ENCODE data around the gene RAD23A.

Gene RAD23A

DNA sequence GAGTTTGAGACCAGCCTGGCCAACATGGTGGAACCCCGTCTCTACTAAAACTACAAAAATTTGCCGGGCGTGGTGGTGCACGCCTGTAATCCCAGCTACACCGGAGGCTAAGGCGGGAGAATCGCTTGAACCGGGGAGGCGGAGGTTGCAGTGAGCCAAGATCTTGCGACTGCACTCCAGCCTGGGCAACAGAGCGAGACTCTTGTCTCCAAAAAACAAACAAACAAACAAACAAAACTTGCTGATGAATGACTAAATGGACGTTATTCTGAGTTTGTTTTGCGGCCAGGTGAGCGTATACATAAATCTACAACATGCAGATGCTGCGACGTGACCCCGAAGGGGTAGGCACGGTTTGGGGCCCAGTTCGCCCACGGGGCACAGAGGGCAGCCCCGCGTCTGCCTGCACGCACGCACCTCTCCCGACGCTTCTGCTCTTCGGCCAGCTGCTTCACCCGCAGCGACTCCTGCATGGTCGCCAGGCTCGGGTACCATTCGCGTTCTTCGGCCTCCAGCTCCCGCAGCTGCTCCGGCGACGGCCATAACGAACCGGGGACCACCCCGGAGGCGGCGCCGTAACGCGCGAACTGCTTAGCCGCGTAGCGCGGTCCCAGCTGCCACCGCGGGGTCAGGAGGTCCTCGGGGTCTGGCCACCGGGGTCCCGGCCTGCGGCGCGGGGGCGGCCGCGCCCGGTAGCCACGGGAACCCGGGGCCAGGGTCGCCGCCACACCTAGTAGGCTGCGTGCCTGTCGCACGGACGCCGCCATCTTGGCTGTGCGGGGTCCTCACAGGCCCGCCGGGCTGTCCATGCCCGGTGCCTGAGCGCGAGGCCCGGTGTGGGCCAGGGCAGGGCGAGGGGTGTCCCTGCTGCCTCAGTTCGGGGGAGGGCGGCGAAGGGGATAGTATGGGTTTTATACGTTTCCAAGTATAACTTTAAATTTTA, 11.1 kb downstream of the RAD23A start, which contains the start of gene GADD45GIP1 (continued):
- TF ChIP-seq, protein P1, sequence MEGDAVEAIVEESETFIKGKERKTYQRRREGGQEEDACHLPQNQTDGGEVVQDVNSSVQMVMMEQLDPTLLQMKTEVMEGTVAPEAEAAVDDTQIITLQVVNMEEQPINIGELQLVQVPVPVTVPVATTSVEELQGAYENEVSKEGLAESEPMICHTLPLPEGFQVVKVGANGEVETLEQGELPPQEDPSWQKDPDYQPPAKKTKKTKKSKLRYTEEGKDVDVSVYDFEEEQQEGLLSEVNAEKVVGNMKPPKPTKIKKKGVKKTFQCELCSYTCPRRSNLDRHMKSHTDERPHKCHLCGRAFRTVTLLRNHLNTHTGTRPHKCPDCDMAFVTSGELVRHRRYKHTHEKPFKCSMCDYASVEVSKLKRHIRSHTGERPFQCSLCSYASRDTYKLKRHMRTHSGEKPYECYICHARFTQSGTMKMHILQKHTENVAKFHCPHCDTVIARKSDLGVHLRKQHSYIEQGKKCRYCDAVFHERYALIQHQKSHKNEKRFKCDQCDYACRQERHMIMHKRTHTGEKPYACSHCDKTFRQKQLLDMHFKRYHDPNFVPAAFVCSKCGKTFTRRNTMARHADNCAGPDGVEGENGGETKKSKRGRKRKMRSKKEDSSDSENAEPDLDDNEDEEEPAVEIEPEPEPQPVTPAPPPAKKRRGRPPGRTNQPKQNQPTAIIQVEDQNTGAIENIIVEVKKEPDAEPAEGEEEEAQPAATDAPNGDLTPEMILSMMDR (tag by site-specific recombination; IDR thresholded peaks at IDR 0.05): no peak
- TF ChIP-seq ZNF558 (tag by site-specific recombination; IDR thresholded peaks at IDR 0.05): no peak
- TF ChIP-seq KLF8 (tag by site-specific recombination; IDR thresholded peaks at IDR 0.05): peak; percentile 41; the same call in 1 of the 2 replicates
- no peak for TF ChIP-seq ZSCAN23 (tag by site-specific recombination; IDR thresholded peaks at IDR 0.05)
- TF ChIP-seq ZBTB1 (tag by site-specific recombination; IDR thresholded peaks at IDR 0.05): no peak
- no peak for TF ChIP-seq ZNF548 (tag by site-specific recombination; IDR thresholded peaks at IDR 0.05)
- TF ChIP-seq ZNF473 (tag by site-specific recombination; IDR thresholded peaks at IDR 0.05): no peak
- TF ChIP-seq ZNF10 (tag by site-specific recombination; IDR thresholded peaks at IDR 0.05): peak; percentile 30; the same call in 1 of the 2 replicates
- TF ChIP-seq ZFHX2 (tag by site-specific recombination; conservative IDR thresholded peaks at IDR 0.05): peak; percentile 57
- TF ChIP-seq, protein P2, sequence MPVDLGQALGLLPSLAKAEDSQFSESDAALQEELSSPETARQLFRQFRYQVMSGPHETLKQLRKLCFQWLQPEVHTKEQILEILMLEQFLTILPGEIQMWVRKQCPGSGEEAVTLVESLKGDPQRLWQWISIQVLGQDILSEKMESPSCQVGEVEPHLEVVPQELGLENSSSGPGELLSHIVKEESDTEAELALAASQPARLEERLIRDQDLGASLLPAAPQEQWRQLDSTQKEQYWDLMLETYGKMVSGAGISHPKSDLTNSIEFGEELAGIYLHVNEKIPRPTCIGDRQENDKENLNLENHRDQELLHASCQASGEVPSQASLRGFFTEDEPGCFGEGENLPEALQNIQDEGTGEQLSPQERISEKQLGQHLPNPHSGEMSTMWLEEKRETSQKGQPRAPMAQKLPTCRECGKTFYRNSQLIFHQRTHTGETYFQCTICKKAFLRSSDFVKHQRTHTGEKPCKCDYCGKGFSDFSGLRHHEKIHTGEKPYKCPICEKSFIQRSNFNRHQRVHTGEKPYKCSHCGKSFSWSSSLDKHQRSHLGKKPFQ (tag by site-specific recombination; IDR thresholded peaks at IDR 0.05): no peak
- no peak for TF ChIP-seq OSR2 (tag by site-specific recombination; IDR thresholded peaks at IDR 0.05)
- no peak for TF ChIP-seq ZNF202 (tag by site-specific recombination; IDR thresholded peaks at IDR 0.05; ENCODE audit: borderline replicate concordance)
- no peak for TF ChIP-seq GFI1B (tag by site-specific recombination; IDR thresholded peaks at IDR 0.05)
- no peak for TF ChIP-seq ZNF138 (tag by site-specific recombination; IDR thresholded peaks at IDR 0.05; ENCODE audit: borderline replicate concordance)
- no peak for TF ChIP-seq ZNF175 (tag by site-specific recombination; IDR thresholded peaks at IDR 0.05)
- TF ChIP-seq, protein P3, sequence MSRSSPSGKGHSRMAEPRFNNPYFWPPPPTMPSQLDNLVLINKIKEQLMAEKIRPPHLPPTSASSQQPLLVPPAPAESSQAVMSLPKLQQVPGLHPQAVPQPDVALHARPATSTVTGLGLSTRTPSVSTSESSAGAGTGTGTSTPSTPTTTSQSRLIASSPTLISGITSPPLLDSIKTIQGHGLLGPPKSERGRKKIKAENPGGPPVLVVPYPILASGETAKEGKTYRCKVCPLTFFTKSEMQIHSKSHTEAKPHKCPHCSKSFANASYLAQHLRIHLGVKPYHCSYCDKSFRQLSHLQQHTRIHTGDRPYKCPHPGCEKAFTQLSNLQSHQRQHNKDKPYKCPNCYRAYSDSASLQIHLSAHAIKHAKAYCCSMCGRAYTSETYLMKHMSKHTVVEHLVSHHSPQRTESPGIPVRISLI (tag by site-specific recombination; IDR thresholded peaks at IDR 0.05): no peak
- no peak for TF ChIP-seq ZNF133 (tag by site-specific recombination; IDR thresholded peaks at IDR 0.05)
- TF ChIP-seq ZNF48 (tag by site-specific recombination; IDR thresholded peaks at IDR 0.05): no peak
- no peak for TF ChIP-seq HOXA7 (CRISPR knock-in tag; IDR thresholded peaks at IDR 0.05; ENCODE audit: borderline replicate concordance)
- TF ChIP-seq, protein P4, sequence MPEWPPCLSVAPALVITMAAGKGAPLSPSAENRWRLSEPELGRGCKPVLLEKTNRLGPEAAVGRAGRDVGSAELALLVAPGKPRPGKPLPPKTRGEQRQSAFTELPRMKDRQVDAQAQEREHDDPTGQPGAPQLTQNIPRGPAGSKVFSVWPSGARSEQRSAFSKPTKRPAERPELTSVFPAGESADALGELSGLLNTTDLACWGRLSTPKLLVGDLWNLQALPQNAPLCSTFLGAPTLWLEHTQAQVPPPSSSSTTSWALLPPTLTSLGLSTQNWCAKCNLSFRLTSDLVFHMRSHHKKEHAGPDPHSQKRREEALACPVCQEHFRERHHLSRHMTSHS (tag by site-specific recombination; IDR thresholded peaks at IDR 0.05): no peak
- peak; percentile 79 for TF ChIP-seq ZSCAN30 (tag by site-specific recombination; IDR thresholded peaks at IDR 0.05)
- peak; percentile 99 for TF ChIP-seq ZNF121 (tag by site-specific recombination; IDR thresholded peaks at IDR 0.05)
- TF ChIP-seq ZNF664 (tag by site-specific recombination; IDR thresholded peaks at IDR 0.05): no peak
- no peak for TF ChIP-seq ZNF701 (tag by site-specific recombination; IDR thresholded peaks at IDR 0.05)
- TF ChIP-seq, protein P5, sequence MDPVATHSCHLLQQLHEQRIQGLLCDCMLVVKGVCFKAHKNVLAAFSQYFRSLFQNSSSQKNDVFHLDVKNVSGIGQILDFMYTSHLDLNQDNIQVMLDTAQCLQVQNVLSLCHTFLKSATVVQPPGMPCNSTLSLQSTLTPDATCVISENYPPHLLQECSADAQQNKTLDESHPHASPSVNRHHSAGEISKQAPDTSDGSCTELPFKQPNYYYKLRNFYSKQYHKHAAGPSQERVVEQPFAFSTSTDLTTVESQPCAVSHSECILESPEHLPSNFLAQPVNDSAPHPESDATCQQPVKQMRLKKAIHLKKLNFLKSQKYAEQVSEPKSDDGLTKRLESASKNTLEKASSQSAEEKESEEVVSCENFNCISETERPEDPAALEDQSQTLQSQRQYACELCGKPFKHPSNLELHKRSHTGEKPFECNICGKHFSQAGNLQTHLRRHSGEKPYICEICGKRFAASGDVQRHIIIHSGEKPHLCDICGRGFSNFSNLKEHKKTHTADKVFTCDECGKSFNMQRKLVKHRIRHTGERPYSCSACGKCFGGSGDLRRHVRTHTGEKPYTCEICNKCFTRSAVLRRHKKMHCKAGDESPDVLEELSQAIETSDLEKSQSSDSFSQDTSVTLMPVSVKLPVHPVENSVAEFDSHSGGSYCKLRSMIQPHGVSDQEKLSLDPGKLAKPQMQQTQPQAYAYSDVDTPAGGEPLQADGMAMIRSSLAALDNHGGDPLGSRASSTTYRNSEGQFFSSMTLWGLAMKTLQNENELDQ (tag by site-specific recombination; IDR thresholded peaks at IDR 0.05; ENCODE audit: low read depth): no peak
- TF ChIP-seq PRDM1 (tag by site-specific recombination; IDR thresholded peaks at IDR 0.05): no peak
- no peak for TF ChIP-seq ZNF19 (tag by site-specific recombination; IDR thresholded peaks at IDR 0.05; ENCODE audit: low read depth)
- no peak for TF ChIP-seq ZBTB21 (tag by site-specific recombination; IDR thresholded peaks at IDR 0.05)
- peak; percentile 72 for TF ChIP-seq ZBTB17 (tag by site-specific recombination; IDR thresholded peaks at IDR 0.05)
- peak; percentile 10; the same call in 1 of the 2 replicates for TF ChIP-seq KLF16 (tag by site-specific recombination; IDR thresholded peaks at IDR 0.05)
- TF ChIP-seq, protein P6, sequence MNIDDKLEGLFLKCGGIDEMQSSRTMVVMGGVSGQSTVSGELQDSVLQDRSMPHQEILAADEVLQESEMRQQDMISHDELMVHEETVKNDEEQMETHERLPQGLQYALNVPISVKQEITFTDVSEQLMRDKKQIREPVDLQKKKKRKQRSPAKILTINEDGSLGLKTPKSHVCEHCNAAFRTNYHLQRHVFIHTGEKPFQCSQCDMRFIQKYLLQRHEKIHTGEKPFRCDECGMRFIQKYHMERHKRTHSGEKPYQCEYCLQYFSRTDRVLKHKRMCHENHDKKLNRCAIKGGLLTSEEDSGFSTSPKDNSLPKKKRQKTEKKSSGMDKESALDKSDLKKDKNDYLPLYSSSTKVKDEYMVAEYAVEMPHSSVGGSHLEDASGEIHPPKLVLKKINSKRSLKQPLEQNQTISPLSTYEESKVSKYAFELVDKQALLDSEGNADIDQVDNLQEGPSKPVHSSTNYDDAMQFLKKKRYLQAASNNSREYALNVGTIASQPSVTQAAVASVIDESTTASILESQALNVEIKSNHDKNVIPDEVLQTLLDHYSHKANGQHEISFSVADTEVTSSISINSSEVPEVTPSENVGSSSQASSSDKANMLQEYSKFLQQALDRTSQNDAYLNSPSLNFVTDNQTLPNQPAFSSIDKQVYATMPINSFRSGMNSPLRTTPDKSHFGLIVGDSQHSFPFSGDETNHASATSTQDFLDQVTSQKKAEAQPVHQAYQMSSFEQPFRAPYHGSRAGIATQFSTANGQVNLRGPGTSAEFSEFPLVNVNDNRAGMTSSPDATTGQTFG (tag by site-specific recombination; IDR thresholded peaks at IDR 0.05; ENCODE audit: borderline replicate concordance): no peak

All from HEK293 (cell line).